ENCODE measurements around the gene APOLD1.

DNA sequence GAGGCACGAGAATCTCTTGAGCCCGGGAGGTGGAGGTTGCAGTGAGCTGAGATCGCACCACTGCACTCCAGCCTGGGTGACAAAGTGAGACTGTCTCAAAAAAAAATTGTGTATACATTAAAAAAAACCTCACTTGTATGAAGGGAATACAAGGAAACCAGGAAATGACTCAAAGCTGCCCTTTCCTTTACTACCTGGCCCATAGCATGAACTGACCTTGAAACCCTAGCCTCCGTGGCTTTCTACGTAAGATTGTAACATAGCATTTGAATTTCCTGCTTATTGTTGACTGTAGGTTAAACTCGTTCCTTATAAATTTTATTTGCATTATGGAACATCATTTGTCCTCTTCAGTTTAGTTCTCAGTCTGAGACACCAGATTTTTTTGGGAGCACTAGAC, 18.6 kb downstream of the APOLD1 start:
- TF ChIP-seq CTCF (conservative IDR thresholded peaks at IDR 0.05) (no peak), ZFX (IDR thresholded peaks at IDR 0.05) (no peak)

Data from C4-2B (cell line).